Measurements from ENCODE around the gene SYT11. TPM values are rescaled to one million over a fixed set of nuclear protein-coding genes. Genes with fewer than 3 reads are reported as not detected.

SYT11 gene
- total and polyA plus RNA-seq, 4 donors, result 0.49 to 1.2 (median 0.76) TPM

GRCh38 chr1:155897746-155898145 lies 38.4 kb downstream of the SYT11 start:
- peaks cover 13 to 34% (median 27%) of the 10 kb centered on the region in 4 donors for H3K36me3 ChIP-seq (ENCODE audit: control insufficient read depth in 4 of 4, insufficient read depth in 3 of 4, low read depth in 1 of 4, low read length in 3 of 4)
- no peak for DNase-seq (ENCODE audit: low spot score)
- WGBS, result 93% methylated on average over 1 of the region's 1 CpG

GRCh38 chr1:155898888-155899287 lies 39.5 kb downstream of the SYT11 start:
- no peak for DNase-seq (ENCODE audit: low spot score)
- H3K9me3 ChIP-seq (ENCODE audit: control insufficient read depth in 4 of 4, low read length in 3 of 4), result no peaks in the 10 kb centered on the region
- H3K36me3 ChIP-seq (ENCODE audit: control insufficient read depth in 4 of 4, insufficient read depth in 3 of 4, low read depth in 1 of 4, low read length in 3 of 4), result peaks cover 16 to 41% (median 35%) of the 10 kb centered on the region in 4 donors
- WGBS, result 83% methylated on average over 2 of the region's 2 CpGs
- no peak overlapping the region for H3K4me3 ChIP-seq (ENCODE audit: low read depth in 1 of 3, low read length in 3 of 3)
- TF ChIP-seq, protein P1, sequence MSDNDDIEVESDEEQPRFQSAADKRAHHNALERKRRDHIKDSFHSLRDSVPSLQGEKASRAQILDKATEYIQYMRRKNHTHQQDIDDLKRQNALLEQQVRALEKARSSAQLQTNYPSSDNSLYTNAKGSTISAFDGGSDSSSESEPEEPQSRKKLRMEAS (IDR thresholded peaks at IDR 0.05), result no peak
- TF ChIP-seq RXRA (IDR thresholded peaks at IDR 0.05) (no peak), ZBTB33 (IDR thresholded peaks at IDR 0.05) (no peak), GABPA (IDR thresholded peaks at IDR 0.05 in 1 of 2, conservative IDR thresholded peaks at IDR 0.05 in 1 of 2) (no peak), FOXA2 (IDR thresholded peaks at IDR 0.05) (no peak), HNF4A (conservative IDR thresholded peaks at IDR 0.05) (no peak), JUND (IDR thresholded peaks at IDR 0.05) (no peak)
- TF ChIP-seq, protein P2, sequence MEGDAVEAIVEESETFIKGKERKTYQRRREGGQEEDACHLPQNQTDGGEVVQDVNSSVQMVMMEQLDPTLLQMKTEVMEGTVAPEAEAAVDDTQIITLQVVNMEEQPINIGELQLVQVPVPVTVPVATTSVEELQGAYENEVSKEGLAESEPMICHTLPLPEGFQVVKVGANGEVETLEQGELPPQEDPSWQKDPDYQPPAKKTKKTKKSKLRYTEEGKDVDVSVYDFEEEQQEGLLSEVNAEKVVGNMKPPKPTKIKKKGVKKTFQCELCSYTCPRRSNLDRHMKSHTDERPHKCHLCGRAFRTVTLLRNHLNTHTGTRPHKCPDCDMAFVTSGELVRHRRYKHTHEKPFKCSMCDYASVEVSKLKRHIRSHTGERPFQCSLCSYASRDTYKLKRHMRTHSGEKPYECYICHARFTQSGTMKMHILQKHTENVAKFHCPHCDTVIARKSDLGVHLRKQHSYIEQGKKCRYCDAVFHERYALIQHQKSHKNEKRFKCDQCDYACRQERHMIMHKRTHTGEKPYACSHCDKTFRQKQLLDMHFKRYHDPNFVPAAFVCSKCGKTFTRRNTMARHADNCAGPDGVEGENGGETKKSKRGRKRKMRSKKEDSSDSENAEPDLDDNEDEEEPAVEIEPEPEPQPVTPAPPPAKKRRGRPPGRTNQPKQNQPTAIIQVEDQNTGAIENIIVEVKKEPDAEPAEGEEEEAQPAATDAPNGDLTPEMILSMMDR (IDR thresholded peaks at IDR 0.05; ENCODE audit: low read depth, low read length, missing input control), result no peak
- TF ChIP-seq, protein P3, sequence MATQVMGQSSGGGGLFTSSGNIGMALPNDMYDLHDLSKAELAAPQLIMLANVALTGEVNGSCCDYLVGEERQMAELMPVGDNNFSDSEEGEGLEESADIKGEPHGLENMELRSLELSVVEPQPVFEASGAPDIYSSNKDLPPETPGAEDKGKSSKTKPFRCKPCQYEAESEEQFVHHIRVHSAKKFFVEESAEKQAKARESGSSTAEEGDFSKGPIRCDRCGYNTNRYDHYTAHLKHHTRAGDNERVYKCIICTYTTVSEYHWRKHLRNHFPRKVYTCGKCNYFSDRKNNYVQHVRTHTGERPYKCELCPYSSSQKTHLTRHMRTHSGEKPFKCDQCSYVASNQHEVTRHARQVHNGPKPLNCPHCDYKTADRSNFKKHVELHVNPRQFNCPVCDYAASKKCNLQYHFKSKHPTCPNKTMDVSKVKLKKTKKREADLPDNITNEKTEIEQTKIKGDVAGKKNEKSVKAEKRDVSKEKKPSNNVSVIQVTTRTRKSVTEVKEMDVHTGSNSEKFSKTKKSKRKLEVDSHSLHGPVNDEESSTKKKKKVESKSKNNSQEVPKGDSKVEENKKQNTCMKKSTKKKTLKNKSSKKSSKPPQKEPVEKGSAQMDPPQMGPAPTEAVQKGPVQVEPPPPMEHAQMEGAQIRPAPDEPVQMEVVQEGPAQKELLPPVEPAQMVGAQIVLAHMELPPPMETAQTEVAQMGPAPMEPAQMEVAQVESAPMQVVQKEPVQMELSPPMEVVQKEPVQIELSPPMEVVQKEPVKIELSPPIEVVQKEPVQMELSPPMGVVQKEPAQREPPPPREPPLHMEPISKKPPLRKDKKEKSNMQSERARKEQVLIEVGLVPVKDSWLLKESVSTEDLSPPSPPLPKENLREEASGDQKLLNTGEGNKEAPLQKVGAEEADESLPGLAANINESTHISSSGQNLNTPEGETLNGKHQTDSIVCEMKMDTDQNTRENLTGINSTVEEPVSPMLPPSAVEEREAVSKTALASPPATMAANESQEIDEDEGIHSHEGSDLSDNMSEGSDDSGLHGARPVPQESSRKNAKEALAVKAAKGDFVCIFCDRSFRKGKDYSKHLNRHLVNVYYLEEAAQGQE (IDR thresholded peaks at IDR 0.05), result no peak
- H3K27me3 ChIP-seq (ENCODE audit: control insufficient read depth in 4 of 4, insufficient read depth in 4 of 4, low read length in 3 of 4), result no peaks in the 10 kb centered on the region
- no peak overlapping the region for H3K9ac ChIP-seq (ENCODE audit: low read depth in 1 of 2, low read length in 2 of 2)
- H3K27ac ChIP-seq (ENCODE audit: low read depth in 1 of 2, low read length in 2 of 2), result no peak overlapping the region
- H3K4me1 ChIP-seq (ENCODE audit: control insufficient read depth in 4 of 4, insufficient read depth in 4 of 4, low read length in 3 of 4), result no peaks in the 10 kb centered on the region

More at GRCh38 chr1:155897746-155898145, 38.4 kb downstream of the SYT11 start:
- Histone ChIP-seq H3K4me1 (ENCODE audit: control insufficient read depth in 4 of 4, insufficient read depth in 4 of 4, low read length in 3 of 4) (no peaks in the 10 kb centered on the region), H3K27ac (ENCODE audit: low read depth in 1 of 2, low read length in 2 of 2) (no peak overlapping the region), H3K27me3 (ENCODE audit: control insufficient read depth in 4 of 4, insufficient read depth in 4 of 4, low read length in 3 of 4) (no peaks in the 10 kb centered on the region), H3K4me3 (ENCODE audit: low read depth in 1 of 3, low read length in 3 of 3) (no peak overlapping the region), H3K9me3 (ENCODE audit: control insufficient read depth in 4 of 4, low read length in 3 of 4) (no peaks in the 10 kb centered on the region), H3K9ac (ENCODE audit: low read depth in 1 of 2, low read length in 2 of 2) (no peak overlapping the region)
- TF ChIP-seq, protein P4, sequence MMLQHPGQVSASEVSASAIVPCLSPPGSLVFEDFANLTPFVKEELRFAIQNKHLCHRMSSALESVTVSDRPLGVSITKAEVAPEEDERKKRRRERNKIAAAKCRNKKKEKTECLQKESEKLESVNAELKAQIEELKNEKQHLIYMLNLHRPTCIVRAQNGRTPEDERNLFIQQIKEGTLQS (IDR thresholded peaks at IDR 0.05), result no peak
- TF ChIP-seq RXRA (IDR thresholded peaks at IDR 0.05) (no peak), FOXA1 (IDR thresholded peaks at IDR 0.05) (no peak), FOXA2 (IDR thresholded peaks at IDR 0.05) (no peak), TAF1 (conservative IDR thresholded peaks at IDR 0.05) (no peak), NR2F2 (IDR thresholded peaks at IDR 0.05) (no peak), GABPA (IDR thresholded peaks at IDR 0.05 in 1 of 2, conservative IDR thresholded peaks at IDR 0.05 in 1 of 2) (no peak), EGR1 (IDR thresholded peaks at IDR 0.05; ENCODE audit: low read depth in 2 of 2) (no peak)
- TF ChIP-seq, protein P2 (IDR thresholded peaks at IDR 0.05; ENCODE audit: low read depth, low read length, missing input control), result no peak
- TF ChIP-seq, protein P3 (IDR thresholded peaks at IDR 0.05), result no peak
